Measurements from ENCODE around the gene KCNH4.

The KCNH4 gene

DNA sequence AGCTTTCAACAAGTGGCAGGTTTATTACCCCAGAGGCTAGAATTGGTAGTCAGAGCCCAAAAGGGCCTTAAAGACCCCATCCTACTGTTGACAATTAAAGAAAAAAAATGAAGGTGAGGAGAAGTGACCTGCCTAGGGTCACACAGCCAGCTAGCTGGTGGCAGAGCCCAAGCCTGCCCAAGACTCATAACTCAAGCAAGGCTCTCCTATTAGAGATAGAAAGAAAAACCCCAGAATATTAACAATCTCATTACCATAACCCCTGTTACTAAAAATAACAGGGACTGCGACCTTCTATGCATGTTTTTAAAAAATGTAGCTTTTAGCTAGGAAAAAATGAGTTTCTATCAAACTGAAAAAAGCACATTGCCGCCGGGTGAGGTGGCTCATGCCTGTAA lies 44.3 kb downstream of the KCNH4 start:
- DNase-seq (ENCODE audit: low read depth, low spot score): no peak

DNA sequence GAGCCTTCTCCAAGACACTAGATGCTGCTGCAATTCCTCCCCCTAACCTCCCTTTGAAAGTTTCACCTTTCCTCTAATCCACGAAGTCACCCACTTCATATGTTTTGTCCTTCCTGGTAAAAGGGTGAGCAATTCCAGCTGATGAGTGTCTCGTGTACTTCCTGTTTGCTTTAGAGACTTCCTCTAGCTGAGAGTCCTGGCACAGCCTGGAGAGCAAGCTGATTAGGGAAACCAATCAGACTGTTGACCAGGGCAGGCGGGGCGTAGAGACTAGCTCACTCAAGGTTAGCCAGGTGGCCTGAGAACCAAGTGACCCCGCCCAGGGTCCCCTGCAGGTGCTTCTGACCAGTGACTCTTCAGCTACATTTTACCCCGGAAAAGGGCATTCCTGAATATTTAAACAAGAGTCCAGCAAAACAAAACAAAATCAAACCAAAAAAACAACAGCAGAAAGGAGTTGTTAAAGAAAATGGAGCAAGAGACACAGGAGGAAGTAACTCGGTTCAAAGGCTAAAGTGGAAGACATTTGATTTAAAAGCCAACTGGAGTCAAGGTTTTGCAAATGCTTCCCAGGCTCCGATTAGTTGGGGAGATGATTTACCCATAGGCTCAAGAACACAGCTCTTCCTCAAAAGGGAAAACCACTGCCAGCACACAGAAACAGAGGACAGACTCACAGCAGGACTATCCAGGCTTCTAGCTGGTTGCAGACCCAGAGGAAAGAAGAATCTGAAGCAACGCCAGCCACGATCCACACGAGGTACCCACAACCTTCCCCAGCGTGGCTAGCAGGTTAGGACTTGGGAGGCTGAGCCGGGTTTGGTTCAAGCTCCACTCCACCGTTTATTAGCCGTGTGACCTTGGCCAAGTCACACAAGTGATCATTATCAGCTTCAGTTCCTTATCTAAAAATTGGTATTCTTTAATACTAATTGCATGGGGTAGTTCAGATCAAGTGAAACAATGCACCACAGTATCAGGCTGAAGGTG lies 45.0 kb downstream of the KCNH4 start:
- no peak for DNase-seq (ENCODE audit: low read depth, low spot score)

DNA sequence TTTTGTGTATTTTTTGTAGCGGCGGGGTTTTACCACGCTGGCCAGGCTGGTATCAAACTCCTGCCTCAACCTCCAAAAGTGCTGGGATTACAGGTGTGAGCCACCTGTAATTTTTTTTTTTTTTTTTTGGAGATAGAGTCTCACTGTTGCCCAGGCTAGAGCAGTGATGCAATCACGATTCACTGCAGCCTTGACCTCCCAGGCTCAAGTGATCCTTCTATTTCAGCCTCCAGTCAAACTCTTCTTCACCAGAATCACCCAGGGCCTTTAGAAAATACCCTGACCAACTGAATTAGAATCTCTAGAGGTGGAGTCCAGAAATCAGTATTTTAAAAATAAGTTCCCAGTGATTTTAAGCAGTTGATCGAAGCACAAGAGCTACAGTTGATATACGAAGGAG lies 45.8 kb downstream of the KCNH4 start:
- DNase-seq (ENCODE audit: low read depth, low spot score): no peak

- DNase-seq (ENCODE audit: low read depth, low spot score): no peak
Measured at GRCh38 chr17:42133461-42134041, 47.4 kb downstream of the KCNH4 start.

- no peak for DNase-seq (ENCODE audit: low read depth, low spot score)
Measured at GRCh38 chr17:42132941-42133340, 48.0 kb downstream of the KCNH4 start.

GRCh38 chr17:42131981-42132432 lies 48.9 kb downstream of the KCNH4 start:
- no peak for DNase-seq (ENCODE audit: low read depth, low spot score)

DNA sequence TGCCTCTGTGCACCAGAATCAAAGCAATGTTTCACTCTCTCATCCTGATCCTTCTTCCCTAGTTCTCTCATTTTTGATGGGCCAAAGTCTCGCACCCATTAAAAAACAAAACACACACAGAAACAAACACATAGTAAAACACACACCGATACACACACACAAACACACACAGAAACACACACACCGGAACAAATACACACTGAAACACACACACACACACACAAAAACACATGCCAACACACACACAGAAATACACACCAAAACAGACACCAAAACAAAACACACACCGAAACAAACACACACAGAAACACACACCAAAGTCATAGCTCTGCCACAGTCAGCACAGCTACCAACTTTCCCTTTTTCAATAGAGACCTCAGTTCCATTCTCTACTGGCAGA lies 49.7 kb downstream of the KCNH4 start:
- DNase-seq (ENCODE audit: low read depth, low spot score): no peak

GRCh38 chr17:42130310-42130936 lies 50.5 kb downstream of the KCNH4 start:
- DNase-seq (ENCODE audit: low read depth, low spot score): no peak

GRCh38 chr17:42129109-42129837 lies 51.7 kb downstream of the KCNH4 start:
- no peak for DNase-seq (ENCODE audit: low read depth, low spot score)

GRCh38 chr17:42127414-42127813 lies 53.5 kb downstream of the KCNH4 start:
- no peak for DNase-seq (ENCODE audit: low read depth, low spot score)

DNA sequence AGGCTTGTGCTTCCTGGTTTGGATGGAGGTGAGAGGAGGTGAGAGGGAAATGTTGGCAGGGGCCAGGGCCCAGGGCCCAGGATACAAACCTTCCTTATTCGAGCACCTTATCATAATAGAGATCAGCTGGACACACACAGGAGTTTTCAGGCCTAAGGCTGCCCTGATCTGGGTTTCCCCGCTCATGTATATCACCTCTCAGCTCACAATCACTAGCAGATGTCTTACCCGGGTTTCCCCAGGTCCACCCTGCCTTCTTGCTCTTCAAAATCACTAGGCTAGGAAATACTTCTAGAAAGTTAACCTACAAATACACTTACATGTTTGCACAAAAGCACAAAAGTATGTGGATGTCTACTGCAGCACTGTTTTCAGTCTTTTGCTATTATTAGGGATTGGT lies 54.1 kb downstream of the KCNH4 start:
- DNase-seq (ENCODE audit: low read depth, low spot score): no peak

- no peak for DNase-seq (ENCODE audit: low read depth, low spot score)
Measured at GRCh38 chr17:42125565-42125964, 55.4 kb downstream of the KCNH4 start.

GRCh38 chr17:42124256-42124655 lies 56.7 kb downstream of the KCNH4 start:
- DNase-seq (ENCODE audit: low read depth, low spot score): no peak

DNA sequence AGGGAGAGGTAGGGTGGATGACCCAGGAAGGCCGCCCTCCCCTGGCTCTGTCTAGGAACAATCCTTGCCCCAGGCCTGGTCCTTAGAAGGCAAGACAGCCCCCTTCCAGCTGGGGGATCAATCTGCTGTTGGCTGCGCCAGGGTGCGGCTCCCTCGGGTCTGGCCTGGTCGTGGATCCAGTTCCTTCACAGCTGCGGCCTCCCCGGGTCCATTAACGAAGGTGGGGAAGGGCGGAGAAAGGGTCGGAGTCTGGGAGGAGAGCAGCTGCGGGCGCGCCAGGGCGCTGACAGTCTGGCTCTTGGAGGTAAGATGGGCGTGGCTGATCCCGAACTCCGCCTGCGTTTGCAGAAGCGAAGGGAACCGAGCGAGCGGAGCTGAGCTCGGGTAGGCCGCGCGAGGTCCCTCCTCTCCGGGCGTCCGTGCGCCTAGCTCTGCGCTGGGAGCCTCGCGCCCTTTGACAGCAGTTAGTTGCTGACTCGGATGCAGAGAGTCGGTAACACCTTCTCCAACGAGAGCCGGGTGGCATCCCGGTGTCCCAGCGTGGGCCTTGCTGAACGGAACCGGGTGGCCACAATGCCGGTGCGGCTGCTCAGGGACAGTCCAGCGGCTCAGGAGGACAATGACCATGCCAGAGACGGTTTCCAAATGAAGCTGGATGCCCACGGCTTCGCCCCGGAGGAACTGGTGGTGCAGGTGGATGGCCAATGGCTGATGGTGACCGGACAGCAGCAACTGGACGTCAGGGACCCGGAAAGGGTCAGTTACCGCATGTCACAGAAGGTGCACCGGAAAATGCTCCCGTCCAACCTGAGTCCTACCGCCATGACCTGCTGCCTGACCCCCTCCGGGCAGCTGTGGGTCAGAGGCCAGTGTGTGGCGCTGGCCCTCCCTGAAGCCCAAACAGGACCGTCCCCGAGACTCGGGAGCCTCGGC lies 58.3 kb downstream of the KCNH4 start, which contains the start of gene HSPB9:
HSPB9 (plus strand) TSS at position 434 of the 933 bp plus-strand sequence; CDS start at position 481, 47 bp downstream.
- DNase-seq (ENCODE audit: low read depth, low spot score): no peak

DNA sequence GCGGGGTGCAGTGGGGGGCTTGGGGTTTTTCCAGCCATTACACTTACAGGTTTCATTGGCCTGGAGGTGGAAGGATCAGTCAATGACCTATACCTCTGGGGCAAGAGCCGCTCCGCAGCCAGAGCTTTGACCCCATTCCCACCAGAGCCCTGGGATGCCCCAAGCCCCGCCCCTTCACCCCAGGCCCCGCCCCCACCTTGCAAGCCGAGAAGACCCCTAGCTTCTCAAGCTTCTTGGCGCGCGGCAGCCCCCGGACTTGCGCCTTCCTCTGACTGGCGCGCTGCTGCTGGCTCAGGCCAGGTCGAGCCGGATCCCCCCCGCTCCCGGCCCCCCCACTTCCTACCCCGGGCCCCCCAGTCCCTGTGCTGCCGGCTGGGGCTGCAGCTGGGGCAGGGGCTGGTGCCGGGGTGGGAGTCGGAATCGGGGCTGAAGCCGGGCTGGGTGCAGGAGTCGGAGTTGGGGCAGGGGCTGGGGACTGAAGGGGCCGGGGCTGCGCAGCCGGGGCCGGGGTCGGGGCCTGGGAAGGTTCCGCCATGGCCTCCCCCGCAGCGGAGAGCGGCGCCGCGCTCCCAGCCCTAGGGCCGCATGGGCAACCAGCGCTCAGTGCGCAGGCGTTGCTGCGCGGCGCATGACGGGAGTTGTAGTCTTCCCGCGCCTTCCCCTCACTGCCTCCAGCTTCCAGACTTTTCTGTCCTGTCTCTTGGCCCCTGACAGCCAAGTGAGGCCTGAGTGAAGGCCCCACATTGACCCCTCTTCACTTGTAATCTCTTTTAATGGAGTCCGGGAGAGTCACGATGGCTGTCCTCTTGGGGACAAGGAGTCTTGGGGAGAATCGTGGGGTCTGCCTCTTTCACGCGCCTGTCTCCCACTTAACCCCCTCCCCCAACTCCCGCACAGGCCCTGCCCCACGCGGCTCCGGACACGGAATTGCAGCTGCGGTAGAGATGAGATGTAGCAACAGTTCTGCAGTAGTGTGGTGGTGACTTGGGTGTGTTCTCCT lies 59.9 kb downstream of the KCNH4 start, which contains the start of gene KAT2A:
KAT2A (minus strand) TSS at position 598 of the 1,000 bp plus-strand sequence; CDS start at position 535, 63 bp downstream.
- DNase-seq (ENCODE audit: low read depth, low spot score): peak; percentile 56

DNA sequence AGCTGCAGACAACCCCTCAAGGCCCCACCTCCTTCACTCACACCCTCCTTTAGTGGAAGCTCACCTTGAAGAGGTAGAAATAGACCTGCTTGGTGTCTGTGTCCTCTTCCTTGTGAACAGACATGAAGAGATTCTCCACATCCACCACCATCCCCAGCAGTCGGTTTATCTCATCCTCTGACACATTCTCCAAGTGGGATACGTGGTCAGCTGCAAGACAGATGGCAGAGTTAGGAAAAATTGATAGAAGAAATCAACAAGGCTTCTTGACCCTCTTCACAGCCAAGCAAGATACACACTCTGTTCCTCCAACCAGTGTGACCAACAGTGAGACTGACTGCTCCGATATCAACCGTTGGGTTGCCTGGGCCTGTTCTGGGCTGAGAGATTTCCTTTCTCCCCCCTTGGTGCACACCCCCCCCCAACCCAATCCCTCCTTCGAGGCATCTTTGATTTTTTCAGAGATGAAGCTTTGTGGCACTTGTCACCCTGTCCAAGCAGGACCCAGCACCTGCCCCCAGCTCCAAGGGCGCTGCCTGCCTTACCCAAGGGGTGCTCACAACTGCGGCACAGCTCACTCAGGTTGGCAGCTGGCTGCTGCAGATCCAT lies 60.7 kb downstream of the KCNH4 start:
- DNase-seq (ENCODE audit: low read depth, low spot score): no peak

GRCh38 chr17:42119301-42119700 lies 61.6 kb downstream of the KCNH4 start:
- DNase-seq (ENCODE audit: low read depth, low spot score): no peak

DNA sequence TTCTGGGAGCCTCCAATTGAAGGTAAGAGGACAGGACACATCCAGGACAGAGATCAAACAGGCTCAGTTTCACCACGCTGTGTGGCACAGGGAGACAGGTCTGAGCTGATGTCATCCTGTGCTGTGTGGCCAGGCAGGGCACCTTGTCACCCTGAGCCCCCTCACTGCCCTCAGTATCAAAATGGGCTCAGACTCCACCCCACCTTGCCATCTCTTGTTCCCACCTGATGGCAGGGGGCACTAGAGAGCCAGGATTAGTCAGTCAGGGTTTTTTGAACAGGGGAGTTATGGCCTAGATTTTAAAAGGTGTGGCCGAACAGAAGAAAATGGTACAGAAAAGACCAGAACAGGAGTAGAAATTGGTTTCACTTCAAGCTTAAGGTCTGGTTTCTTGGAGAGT lies 62.4 kb downstream of the KCNH4 start:
- no peak for DNase-seq (ENCODE audit: low read depth, low spot score)

DNA sequence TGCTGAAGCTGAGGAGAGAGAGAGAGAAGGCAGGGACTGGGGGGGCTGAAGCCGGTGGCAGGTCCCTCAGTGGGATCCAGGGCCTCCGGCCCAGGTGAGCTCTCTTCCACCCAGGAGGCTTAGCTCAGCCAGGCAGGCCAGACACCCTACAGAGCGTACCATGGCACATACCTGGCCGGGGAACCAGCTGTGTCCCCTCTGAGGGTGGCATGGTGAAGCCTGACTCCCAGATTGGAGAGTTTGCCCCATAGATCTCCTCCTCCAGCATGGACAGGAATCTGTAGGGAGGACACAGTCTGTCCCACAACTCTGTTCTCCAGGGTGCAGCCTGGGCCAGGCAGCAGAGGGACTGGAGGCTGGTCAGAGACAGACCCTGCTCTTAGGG lies 62.8 kb downstream of the KCNH4 start:
- no peak for DNase-seq (ENCODE audit: low read depth, low spot score)
